GM19328 (cell line): ENCODE measurements around the gene WHRN.

Experiments
- ATAC-seq: cut with Tn5 transposase; IDR thresholded peaks from one replicate; pipeline ENCODE4 v1.9.1; 2021; ENCODE audit warnings: mild to moderate bottlenecking, moderate library complexity; ENCODE audit not compliant: unreplicated experiment

The WHRN gene

DNA sequence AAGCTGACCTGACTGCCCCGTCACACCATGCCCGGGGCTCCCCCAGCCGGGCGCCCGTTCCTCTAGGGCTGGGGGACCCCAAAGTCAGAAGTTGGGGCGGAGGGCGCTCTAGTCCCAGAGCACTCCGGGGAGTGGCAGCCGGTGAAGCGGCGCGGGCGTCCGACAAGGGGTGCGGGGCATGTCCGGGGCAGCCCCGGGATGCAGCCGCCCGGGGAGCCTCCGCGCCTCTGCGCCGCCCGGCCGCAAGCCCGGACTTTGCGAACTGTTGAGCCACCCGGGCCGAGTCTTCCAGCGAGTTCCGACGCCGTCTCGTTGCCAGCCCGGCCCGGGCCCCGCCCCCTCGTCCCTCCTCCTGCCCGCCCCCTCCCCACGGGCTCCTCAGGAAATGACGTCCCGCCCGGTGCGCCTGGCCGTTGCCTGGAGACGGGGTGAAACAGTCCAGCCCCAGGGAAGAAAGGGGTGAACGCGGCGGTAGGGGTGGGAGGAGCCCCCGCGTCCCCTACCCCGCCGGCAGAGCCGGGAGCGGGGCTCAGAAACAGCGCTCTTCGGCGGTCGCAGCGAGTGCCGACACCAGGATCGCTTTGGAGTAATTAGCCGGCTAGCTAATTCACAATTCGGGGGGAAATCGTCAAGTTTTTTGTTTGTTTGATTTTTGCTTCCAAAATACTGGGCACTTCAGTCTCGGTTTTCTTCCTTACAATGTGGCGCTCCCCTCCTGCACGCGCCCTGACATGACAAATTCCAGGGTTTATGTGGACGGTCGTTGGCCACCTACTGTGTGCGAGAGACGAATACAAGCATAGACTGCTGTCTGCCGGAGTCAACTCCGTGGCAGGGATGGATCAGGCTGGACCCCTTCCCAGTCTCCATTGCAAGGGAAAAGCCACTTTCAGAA is at the start of gene WHRN:
Gene WHRN, minus strand, starts transcription at position 287 of the 895 bp plus-strand sequence. CDS start 672 bp downstream, outside the sequence.
- peak; percentile 86 for ATAC-seq

DNA sequence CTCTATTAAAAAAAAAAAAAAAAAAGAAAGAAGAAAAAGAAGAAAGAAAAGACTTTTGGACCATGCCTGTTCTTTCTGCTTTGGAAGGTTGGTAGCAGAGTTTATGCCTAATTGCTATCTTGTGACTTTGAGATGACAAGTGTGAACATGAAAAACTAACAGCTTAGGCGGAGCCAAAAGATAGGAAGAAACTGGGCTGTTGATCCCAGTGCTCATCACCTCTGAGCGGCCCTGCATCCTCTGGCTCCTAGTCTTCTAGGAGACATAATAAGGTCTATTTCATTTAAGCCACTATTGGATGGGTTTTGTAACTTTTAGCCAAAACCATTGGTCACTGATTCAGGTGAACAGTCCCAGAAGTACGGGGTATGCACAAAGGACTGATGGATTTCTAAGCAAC is 47.9 kb upstream of the WHRN start:
- no peak for ATAC-seq

DNA sequence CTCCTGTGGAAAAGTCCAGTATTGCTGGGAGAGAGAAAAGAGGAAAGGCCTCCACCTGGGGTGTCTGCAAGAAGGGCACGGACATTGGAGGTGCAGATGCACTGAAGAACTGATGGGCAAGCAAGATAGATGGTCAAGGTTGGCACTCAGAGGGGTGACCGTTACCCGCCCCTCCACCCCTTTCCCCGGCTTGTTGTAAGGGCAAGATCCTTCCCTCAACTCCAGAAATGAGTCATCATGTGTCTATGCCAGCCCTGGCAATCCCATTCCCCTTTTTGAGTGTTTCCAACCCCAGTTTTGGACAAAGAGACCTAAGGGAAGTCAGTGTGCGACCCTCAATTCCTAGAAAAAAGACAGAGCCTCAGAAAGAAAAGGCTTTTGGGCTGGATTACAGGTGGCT is 47.4 kb upstream of the WHRN start:
- ATAC-seq: no peak

DNA sequence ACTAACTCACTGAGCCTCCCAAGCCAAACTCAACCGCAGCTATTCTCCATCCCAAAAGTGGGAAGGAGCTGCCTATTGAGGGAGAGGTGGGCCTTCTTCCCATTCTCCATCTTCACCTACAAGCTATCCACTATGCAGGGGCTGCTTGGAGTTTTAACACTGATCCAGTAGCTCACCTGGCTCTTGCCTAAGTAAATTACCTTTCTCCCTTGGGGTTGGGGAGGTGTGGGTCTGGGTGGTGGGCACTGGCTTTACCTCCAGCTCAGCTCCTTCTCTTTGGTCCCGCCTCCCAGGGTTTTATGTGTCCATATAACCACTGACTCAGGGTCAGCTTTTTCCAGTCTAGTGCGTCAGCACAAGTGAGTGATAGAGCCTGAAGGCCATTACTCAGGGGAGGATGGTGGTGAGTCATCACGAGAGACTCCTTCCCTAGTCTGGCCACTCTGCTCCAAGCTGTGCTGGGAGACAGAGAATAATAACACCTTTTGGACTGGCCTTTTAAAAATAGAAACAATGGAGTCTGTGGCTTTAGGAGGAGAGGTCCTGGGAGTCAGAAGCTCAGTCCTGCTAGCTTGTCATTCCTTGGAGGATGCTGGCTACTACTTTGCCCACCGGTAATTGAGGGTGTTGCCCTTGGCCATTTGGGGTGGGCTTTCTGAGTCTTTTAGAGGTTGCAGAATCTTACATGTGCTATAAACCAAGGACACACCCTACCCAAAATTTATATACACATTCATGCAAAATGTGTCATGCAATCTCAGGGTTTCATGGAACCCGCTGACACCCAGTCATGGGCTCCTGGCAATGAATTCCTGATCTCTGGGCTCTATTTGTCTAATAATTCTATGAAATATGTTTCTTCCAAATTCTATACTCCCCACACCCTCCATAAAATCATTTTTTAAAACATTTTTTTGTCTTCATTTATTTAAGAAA is 46.7 kb upstream of the WHRN start:
- ATAC-seq: no peak

DNA sequence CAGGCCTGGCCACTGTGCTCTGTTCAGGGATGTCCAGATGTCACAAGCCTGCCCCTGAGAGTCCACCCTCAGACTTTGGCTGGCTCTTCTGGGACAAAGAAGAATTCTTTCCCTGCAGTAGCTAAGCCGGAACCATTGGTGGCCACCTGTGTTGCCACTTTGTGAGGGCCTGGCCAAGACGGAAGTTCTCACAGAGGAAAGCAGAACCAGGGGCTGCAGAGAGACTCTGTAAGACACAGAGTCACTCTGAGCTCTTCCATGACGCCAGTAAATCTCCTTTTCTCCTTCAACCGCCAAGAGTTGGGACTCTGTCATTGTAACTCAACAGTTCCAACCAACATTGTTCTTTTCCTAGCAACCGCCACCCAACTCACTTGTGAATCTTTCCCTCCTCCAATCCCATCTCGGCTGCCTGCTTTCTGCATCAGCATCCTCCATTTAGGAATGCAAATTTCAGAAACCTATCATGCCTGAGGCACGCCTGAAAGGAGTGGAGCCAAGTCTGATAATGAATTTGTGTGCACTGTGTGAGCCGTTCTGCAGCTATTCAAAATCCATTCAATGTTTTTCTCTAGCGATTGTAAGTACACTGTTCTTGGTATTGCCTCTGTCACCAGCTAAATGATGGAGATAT is 44.5 kb upstream of the WHRN start:
- ATAC-seq: no peak

DNA sequence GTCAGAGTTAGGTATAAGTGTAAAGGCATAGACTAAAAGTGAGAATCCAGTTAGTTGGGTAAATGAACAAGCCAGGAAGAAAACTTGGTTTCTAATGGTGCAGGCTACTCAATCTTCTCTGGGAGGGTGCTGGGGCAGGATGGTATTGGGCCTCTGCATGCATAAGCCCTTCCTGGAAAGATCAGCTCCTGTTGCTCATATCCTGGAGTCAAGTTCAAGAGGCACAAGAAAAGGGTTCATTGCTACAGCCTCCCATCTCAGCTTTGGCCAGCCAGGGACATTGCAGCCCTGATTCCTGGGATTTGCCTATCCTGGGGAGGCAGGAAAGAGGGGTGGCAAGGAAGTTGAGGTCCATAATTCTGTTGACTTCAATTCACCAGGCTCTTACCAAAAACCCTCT is 41.6 kb upstream of the WHRN start:
- no peak for ATAC-seq

DNA sequence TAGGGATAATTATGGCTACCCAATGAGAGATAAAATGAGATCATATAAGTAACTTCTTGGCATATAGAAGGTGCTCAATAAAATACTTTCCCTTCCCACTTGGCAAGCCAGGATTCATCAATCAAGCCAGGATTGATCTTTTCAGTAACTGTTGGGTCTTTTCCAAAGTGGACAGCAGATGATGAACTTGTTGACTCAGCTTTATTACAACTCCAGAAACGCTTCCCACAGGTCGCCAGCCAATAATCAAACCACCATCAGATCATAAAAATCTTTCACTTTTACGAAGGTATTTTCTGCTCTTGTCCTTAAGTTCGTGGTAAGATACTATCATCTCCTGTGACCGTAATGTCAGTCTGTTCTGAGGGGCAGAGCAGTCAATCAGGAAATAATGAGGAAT is 39.8 kb upstream of the WHRN start:
- no peak for ATAC-seq

DNA sequence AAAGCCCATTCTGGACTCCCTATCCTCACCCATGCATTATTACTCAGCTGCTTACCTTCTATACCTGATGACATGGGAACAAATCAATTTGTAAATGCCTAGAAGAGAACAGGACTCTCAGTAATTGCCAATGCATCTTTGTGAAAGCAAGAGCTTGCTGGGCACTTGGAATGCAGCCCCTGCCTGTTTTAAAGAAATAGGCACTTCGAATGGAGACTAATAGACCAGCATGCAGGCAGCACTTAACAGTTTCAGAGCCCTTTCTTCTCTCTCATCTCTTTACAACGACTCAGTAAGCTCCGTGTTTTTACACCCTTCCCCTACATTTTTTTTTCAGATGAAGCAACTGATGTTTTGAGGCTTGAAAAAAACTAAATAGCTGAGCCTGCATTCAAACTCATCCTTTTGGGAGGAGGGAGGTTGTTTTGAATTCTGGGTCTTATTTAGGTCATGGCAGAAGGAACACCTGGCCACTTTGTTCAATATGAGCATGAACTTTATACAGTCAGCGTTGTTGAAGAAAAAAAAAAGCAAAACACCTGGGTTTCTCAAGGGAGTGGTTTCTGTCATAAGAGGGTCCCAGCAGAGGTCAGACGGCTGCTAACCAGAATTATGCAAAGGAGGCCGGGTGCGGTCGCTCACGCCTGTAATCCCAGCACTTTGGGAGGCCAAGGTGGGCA is 34.6 kb upstream of the WHRN start:
- ATAC-seq: no peak

DNA sequence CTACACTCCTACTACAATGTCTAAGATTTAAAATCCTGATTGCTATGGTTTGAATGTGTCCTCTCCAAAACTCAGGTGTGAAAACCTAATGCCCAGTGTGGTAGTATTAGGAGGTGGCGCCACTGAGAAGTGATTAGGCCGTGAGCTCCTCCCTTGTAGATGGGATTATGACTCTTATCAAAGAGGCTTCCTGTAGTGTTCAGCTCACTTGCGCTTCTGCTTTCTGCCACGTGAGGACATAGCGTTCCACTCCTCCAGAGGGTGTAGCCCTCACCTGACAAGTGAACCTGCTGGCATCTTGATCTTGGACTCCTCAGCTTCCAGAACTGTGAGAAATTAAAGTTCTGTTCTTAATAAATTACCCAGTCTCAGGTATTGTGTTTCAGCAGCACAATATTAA is 33.0 kb upstream of the WHRN start:
- ATAC-seq: no peak

DNA sequence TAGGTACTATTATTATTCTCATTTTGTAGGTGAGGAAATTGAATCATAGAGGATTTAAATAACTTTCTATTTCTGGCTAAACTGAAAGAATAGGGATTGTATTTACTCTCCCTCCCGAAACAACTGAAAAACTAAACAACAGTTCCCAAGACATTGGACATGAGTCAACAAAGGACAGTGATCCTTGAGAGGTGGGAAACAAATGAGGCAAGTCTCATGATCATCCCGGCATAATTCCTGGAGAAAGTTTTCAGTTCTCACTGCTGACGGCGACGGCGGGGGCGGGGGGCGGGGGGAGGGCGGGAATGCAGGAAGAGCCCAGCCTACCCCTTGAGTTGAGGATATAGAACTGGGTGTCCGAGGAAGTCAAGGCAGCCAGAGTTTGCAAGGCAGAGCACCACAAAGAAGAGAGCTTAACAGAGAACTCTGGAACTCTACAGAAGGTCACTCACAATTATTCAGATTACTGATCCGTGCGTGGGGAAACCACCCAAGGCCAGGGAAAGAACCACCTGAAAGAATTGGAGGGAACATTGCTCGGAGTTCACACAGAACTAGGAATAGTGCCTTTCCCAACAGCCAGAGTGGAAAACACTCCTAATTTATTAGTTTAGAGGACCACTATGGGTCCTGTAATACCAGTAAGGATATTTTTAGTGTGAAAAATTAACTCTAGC is 27.4 kb upstream of the WHRN start:
- ATAC-seq: no peak

DNA sequence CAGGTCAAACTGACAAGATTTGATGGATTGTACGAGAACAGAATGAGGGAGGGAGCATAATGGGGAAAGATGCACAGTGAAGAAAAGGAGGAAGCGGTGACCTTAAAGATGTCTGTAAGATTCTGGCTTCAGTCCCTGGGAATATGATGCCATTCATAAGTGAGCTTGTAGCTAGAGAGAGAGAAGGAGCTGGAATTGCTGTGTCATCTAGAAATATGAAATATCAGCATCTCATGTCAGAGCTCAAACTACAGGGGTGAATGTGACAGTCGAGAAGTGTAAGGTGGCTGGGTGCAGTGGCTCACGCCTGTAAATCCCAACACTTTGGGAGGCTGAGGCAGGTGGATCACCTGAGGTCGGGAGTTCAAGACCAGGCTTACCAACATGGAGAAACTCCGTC is 24.0 kb upstream of the WHRN start:
- no peak for ATAC-seq

DNA sequence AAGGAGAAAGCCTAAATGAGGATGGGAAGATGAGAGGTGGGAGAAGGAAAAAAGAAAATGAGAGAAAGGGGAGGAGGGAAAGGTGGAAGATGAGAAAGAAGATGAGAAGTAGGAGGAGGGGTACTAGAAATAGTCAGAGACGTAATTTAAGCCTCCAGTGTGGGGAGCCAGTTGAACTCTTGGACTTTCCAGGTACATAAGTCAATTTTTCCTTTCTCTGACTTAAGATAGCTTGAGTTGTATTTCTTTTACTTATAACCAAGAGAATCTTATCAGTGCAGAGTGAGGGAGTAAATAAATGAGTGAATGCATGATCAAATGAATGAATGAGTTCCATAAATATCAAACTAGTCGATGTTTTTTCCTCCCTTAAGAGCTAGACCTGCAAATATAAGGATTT is 21.5 kb upstream of the WHRN start:
- no peak for ATAC-seq

GRCh38 chr9:114525513-114525912 is 20.2 kb upstream of the WHRN start:
- no peak for ATAC-seq

DNA sequence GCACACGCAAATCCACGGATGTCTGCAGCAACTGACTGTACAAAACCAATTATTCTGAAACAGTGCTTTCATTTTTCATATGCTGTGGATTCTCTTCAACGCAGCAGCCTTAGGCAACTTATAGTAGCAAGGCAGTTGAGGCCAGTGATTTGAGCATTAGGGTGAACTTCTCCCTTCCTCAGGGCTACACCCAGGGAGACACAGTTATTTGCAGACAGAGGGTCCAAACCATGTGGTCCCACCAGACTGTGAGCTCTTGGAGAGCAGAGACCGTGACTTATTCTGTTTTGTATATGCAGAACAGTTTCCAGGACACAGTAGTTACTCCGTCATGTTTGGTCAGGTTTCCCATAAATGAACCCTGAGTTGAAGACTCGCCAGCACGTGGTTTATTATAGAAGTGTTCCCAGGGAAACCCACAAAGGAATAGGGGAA is 19.0 kb upstream of the WHRN start:
- no peak for ATAC-seq

GRCh38 chr9:114522847-114523246 is 17.6 kb upstream of the WHRN start:
- ATAC-seq: no peak

- no peak for ATAC-seq
These were observed 17.0 kb upstream of the WHRN start for GRCh38 chr9:114522286-114522685.

DNA sequence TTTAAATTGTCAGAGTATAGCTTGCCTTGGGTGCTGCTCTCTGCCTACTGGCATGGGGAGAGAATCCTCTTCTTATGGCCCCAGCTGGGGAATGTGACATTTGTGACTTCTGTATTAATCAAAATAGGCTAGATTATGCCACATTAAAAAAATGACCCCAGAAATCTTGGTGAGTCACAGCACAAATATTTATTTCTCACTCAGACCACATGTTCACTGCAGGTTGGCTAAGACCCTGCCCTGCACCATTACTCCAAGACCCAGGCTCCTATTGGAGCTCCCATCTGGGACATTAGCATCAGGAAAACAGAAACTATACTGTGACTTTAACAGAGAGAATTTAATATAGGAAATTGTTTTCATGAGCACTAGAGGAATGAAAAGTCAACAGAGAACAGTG is 16.6 kb upstream of the WHRN start:
- no peak for ATAC-seq

DNA sequence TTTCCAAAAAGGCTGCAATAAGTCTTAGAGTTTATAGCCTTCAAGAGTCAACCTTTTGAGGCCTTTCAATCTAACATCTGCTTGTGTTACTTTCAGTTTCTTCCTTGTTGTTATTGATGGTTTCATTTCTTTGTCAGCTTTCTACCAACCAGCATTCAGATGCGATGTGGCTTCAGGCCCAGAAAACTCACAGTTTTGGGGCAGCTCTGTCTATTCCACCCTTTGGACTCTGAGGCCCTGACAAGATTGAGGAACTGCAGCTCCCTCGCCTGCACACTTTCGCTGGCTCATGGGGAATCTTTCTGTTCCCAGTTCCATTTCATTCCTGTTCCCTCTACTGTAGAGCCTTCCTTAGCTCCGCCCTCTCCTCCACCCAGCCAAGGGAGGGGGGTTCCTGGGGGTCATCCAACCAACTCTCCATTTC is 13.3 kb upstream of the WHRN start:
- ATAC-seq: peak; percentile 75

DNA sequence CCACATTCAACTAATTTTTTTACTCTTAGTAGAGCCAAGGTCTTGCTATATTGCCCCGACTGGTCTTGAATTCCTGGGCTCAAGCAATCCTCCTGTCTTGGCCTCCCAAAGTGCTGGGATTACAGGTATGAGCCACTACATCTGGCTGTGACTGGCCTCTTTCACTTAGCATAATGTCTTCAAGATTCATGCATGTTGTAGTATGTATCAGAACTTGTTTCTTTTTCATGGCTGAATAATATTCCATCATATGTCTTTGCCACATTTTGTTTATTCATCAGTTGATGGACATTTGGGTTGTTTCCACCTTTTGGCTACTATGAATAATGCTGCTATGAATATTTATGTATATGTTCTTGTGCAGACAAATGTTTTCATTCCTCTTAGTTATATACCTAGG is 12.8 kb upstream of the WHRN start:
- ATAC-seq: no peak

DNA sequence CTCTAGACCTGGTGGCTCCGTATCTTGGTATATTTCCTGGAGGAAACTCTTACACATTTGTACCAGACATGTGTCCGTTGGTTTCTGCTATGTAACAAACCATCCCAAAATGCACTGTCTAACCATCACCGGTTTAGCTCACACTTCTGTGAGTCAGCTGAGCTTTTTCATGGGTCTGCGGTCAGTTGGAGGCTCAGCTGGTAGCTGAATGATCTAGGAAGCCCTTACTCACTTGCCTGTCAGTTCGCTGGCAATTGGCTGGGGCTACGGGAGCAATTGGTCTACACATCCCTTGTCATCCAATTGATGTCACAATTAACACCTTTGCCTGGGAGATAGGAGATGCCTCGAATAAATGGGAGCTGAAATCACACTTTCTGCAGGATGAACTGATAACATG is 11.6 kb upstream of the WHRN start:
- ATAC-seq: no peak
